Measurements from ENCODE around the gene BMAL1.

DNA sequence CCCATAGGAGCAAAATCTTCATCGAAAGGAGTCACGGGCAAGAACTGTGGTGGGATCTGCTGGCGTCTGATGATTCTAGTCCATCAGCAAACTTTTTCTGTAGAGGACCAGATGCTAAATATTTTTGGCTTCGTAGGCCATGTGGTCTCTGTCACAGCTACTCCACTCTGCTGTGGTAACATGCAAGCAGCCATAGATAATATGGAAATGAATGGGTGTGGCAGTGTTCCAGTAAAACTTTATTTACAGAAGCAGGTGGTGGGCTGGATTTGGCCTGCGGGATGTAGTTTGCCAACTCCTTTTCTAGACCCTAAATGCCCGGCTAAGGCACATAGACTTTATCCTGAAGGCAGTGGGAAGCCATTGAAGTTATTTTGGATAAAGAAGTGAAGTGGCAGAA is 32.9 kb downstream of the BMAL1 start:
- TF ChIP-seq CTCF (conservative IDR thresholded peaks at IDR 0.05; ENCODE audit: low read depth, low read length) (no peak), EZH2 (IDR thresholded peaks at IDR 0.05; ENCODE audit: low read length, unreplicated experiment) (no peak), EZH2phosphoT487 (IDR thresholded peaks at IDR 0.05; ENCODE audit: borderline replicate concordance, low read length) (no peak)
